Endothelial cell of umbilical vein (primary cell): ENCODE measurements around the gene VDR.

ENCODE experiments used
- FOS ChIP-seq: IDR thresholded peaks from 2 replicates; pipeline ENCODE4 v1.6.1; 2011; ENCODE audit warnings: mild to moderate bottlenecking, low read length, moderate library complexity, borderline replicate concordance; ENCODE audit not compliant: insufficient read depth
- POLR2AphosphoS5 ChIP-seq: IDR thresholded peaks from 2 replicates; pipeline ENCODE4 v1.6.1; 2012; ENCODE audit warnings: low read depth, mild to moderate bottlenecking, control low read depth, low read length, moderate library complexity; ENCODE audit not compliant: insufficient read depth
- TF ChIP-seq, protein P1 (sequence below): IDR thresholded peaks from 2 replicates; pipeline ENCODE4 v1.6.1; 2011; ENCODE audit not compliant: insufficient read depth, insufficient read length

DNA sequence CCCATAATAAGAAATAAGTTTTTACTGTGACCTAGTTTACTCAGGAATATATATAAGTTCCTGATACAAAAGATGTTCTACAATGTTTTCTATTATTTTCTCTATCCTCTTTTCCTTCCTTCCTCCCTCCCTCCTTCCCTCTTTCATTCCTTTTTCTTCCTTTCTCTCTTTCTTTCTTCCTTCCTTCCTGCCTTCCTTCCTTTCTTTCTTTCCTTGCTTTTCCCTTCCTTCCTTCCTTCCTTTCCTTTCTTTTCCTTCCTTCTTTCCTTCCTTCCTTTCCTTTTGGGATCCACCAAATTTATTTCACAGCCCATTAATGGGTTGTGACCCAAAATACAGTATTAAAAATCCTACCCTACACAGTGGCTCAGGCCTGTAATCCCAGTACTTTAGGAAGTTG is 3.9 kb upstream of the VDR start:
- TF ChIP-seq, protein P1, sequence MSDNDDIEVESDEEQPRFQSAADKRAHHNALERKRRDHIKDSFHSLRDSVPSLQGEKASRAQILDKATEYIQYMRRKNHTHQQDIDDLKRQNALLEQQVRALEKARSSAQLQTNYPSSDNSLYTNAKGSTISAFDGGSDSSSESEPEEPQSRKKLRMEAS: no peak
- TF ChIP-seq FOS (no peak), POLR2AphosphoS5 (no peak)
